Naive thymus-derived CD8-positive, alpha-beta T cell (primary cell): Measurements from ENCODE around the gene PROCA1. TPM values are rescaled to one million over a fixed set of nuclear protein-coding genes. Genes with fewer than 3 reads are reported as not detected.
"Not testable (repeated sequence)": the region's sequence is repeated elsewhere in the genome, so short reads cannot be mapped to it uniquely, and the experiment has no call there.

ENCODE experiments used
- ATAC-seq, 2 donors: fragments of 150-1000 bp; cut with Tn5 transposase in 1 of 2; sonication (Bioruptor Pico), chemical (Tn5 transposase) in 1 of 2; 1 replicate in 1 of 2; 2 replicates in 1 of 2; pipeline ENCODE4 v1.10.0; 2021; ENCODE audit warnings: mild to moderate bottlenecking in 2 of 2, moderate library complexity in 2 of 2
- POLR2A ChIA-PET: fragments of 350-600 bp; sonication (Branson Sonifier 250); formaldehyde crosslinking; loops from one replicate; lab custom pipeline; 2021; ENCODE audit warnings: antibody characterized with exemption; lab: Charles Lee
- DNase-seq, 10 donors: peaks; one replicate each; pipeline versions ENCODE4 v3.0.0 to v3.0.0-alpha.2; 2020 to 2022
- H3K27ac Mint-ChIP-seq, 10 donors: one replicate each; pipeline ENCODE4 v1.8.0; 2020 to 2022; ENCODE audit warnings: mild to moderate bottlenecking in 10 of 10, mixed read lengths in 10 of 10, moderate library complexity in 4 of 10, inconsistent platforms in 1 of 10
- H3K27me3 Mint-ChIP-seq, 5 donors: one replicate each; pipeline ENCODE4 v1.8.0; 2021 to 2022; ENCODE audit warnings: mixed read lengths in 5 of 5
- H3K36me3 Mint-ChIP-seq, 3 donors: one replicate each; pipeline ENCODE4 v1.8.0; 2020 to 2022; ENCODE audit warnings: mixed read lengths in 3 of 3, mild to moderate bottlenecking in 2 of 3, inconsistent platforms in 1 of 3
- H3K4me1 Mint-ChIP-seq, 4 donors: one replicate each; pipeline ENCODE4 v1.8.0; 2021 to 2022; ENCODE audit warnings: mixed read lengths in 4 of 4
- H3K4me3 Mint-ChIP-seq, 10 donors: one replicate each; pipeline ENCODE4 v1.8.0; 2020 to 2022; ENCODE audit warnings: mild to moderate bottlenecking in 10 of 10, mixed read lengths in 10 of 10, moderate library complexity in 6 of 10, inconsistent platforms in 1 of 10
- H3K9me3 Mint-ChIP-seq, 9 donors: one replicate each; pipeline ENCODE4 v1.8.0; 2020 to 2022; ENCODE audit warnings: mixed read lengths in 9 of 9, mild to moderate bottlenecking in 3 of 9, inconsistent platforms in 1 of 9, moderate library complexity in 1 of 9
- polyA plus RNA-seq, 3 donors: library from polyadenylated mRNA; unstranded; fragments of 300-500 nt; fragmentation: Illumina TruSeq; gene quantifications; one replicate each; pipeline ENCODE4 v1.2.3, GENCODE V29; 2021
- total RNA-seq, 8 experiments: library from RNA in 2 of 8; stranded (reverse) in 2 of 8; gene quantifications; one replicate each; pipeline ENCODE4 v1.2.3 and lab custom pipeline; 2021 to 2026

The PROCA1 gene
- total and polyA plus RNA-seq, 5 experiments from 2014 or later: 0.16 to 17.3 (median 2.0) TPM

- DNase-seq (no peak), ATAC-seq (no peak)
- POLR2A ChIA-PET: interaction anchor here (1.9 to 2.3 kb wide), 2 partner anchors 13 to 29 kb away, joined by 4 to 9 read pairs; partner anchors contain the start of genes SDF2 and SUPT6H
- Mint-ChIP-seq H3K27ac (no peak overlapping the region), H3K9me3 (no peaks in the 10 kb centered on the region), H3K4me3 (no peak overlapping the region), H3K27me3 (no peaks in the 10 kb centered on the region), H3K4me1 (peaks cover 0 to 9% (median 3%) of the 10 kb centered on the region in 4 donors), H3K36me3 (peaks cover 4 to 98% (median 42%) of the 10 kb centered on the region in 3 donors)
These were observed 36.2 kb downstream of the PROCA1 start for GRCh38 chr17:28675490-28675889.

GRCh38 chr17:28669918-28670317 is 41.8 kb downstream of the PROCA1 start:
- POLR2A ChIA-PET: no interaction called here
- Mint-ChIP-seq H3K36me3 (peaks cover 0 to 75% (median 20%) of the 10 kb centered on the region in 3 donors), H3K27ac (peak overlapping the region in 2 of 10 donors; percentile 12 to 68), H3K4me1 (peaks cover 17 to 41% (median 35%) of the 10 kb centered on the region in 4 donors), H3K4me3 (no peak overlapping the region), H3K9me3 (no peaks in the 10 kb centered on the region), H3K27me3 (no peaks in the 10 kb centered on the region)
- ATAC-seq (no peak), DNase-seq (no peak)

- no peaks in the 10 kb centered on the region for H3K27me3 Mint-ChIP-seq
- H3K9me3 Mint-ChIP-seq: no peaks in the 10 kb centered on the region
- peak overlapping the region in 2 of 10 donors; percentile 43 to 49 for H3K27ac Mint-ChIP-seq
- ATAC-seq (no peak), DNase-seq (no peak)
- peaks cover 32 to 62% (median 55%) of the 10 kb centered on the region in 4 donors for H3K4me1 Mint-ChIP-seq
- peak overlapping the region in 1 of 10 donors; percentile 19 for H3K4me3 Mint-ChIP-seq
- POLR2A ChIA-PET: interaction anchor here (0.9 kb wide), 1 partner anchor 43 kb away, joined by 3 read pairs; no protein-coding TSS in a partner anchor
- peaks cover 0 to 66% (median 4%) of the 10 kb centered on the region in 3 donors for H3K36me3 Mint-ChIP-seq
These were observed 43.8 kb downstream of the PROCA1 start for GRCh38 chr17:28667870-28668269.

- DNase-seq (no peak), ATAC-seq (no peak)
- H3K4me3 Mint-ChIP-seq: peak overlapping the region in 3 of 10 donors; percentile 2 to 31 (median 30)
- no peaks in the 10 kb centered on the region for H3K27me3 Mint-ChIP-seq
- H3K4me1 Mint-ChIP-seq: peaks cover 36 to 71% (median 66%) of the 10 kb centered on the region in 4 donors
- H3K36me3 Mint-ChIP-seq: peaks cover 0 to 47% (median 4%) of the 10 kb centered on the region in 3 donors
- no peaks in the 10 kb centered on the region for H3K9me3 Mint-ChIP-seq
- POLR2A ChIA-PET: interaction anchor here (1.1 kb wide), 1 partner anchor 20 kb away, joined by 3 read pairs; no protein-coding TSS in a partner anchor
- peak overlapping the region in 4 of 10 donors; percentile 14 to 85 (median 54) for H3K27ac Mint-ChIP-seq
These were observed 45.7 kb downstream of the PROCA1 start for GRCh38 chr17:28665994-28666393.

GRCh38 chr17:28663723-28664122 is 48.0 kb downstream of the PROCA1 start:
- DNase-seq (no peak), ATAC-seq (no peak)
- H3K27me3 Mint-ChIP-seq: no peaks in the 10 kb centered on the region
- peak overlapping the region; percentile 94 to 100 (median 100) for H3K4me3 Mint-ChIP-seq
- H3K27ac Mint-ChIP-seq: peak overlapping the region; percentile 99 to 100 (median 100)
- no peaks in the 10 kb centered on the region for H3K9me3 Mint-ChIP-seq
- H3K36me3 Mint-ChIP-seq: peaks cover 0 to 38% (median 10%) of the 10 kb centered on the region in 3 donors
- peaks cover 38 to 77% (median 74%) of the 10 kb centered on the region in 4 donors for H3K4me1 Mint-ChIP-seq
- POLR2A ChIA-PET: interaction anchor here (2.3 to 4.6 kb wide), 4 partner anchors 19 to 306 kb away, joined by 7 to 62 read pairs (median 24); partner anchors contain the start of genes BLTP2, POLDIP2, PROCA1 and RPL23A

GRCh38 chr17:28662527-28662829 is 49.2 kb downstream of the PROCA1 start:
- no peak for DNase-seq
- H3K27me3 Mint-ChIP-seq: no peaks in the 10 kb centered on the region
- peak overlapping the region; percentile 99 to 100 (median 100) for H3K27ac Mint-ChIP-seq
- peaks cover 31 to 70% (median 66%) of the 10 kb centered on the region in 4 donors for H3K4me1 Mint-ChIP-seq
- peak overlapping the region; percentile 94 to 100 (median 100) for H3K4me3 Mint-ChIP-seq
- no peaks in the 10 kb centered on the region for H3K9me3 Mint-ChIP-seq
- POLR2A ChIA-PET: interaction anchor here (0.6 to 4.6 kb wide), 13 partner anchors 13 to 581 kb away, joined by 3 to 62 read pairs (median 11); partner anchors contain the start of genes BLTP2, PHF12, POLDIP2 and PROCA1
- no peak for ATAC-seq
- peaks cover 0 to 39% (median 18%) of the 10 kb centered on the region in 3 donors for H3K36me3 Mint-ChIP-seq

- POLR2A ChIA-PET: interaction anchor here (0.6 to 4.6 kb wide), 21 partner anchors 9 to 580 kb away, joined by 3 to 62 read pairs (median 5); partner anchors contain the start of genes ALDOC, BLTP2, PHF12 and POLDIP2
- Mint-ChIP-seq H3K27me3 (no peaks in the 10 kb centered on the region), H3K9me3 (no peaks in the 10 kb centered on the region), H3K36me3 (peaks cover 0 to 40% (median 18%) of the 10 kb centered on the region in 3 donors), H3K4me1 (peaks cover 30 to 71% (median 65%) of the 10 kb centered on the region in 4 donors), H3K27ac (peak within 1 kb of the TSS; percentile 99 to 100 (median 100)), H3K4me3 (peak within 1 kb of the TSS; percentile 94 to 100 (median 100))
- DNase-seq: peak; percentile 86 to 98 (median 94)
- peak; percentile 88 to 89 for ATAC-seq
These were observed 49.8 kb downstream of the PROCA1 start, which contains the start of the genes SDF2 and SUPT6H for GRCh38 chr17:28661635-28662526. Gene SDF2, minus strand, starts transcription at chr17:28661906. Its CDS starts 30 bp downstream, at chr17:28661876. Gene SUPT6H, plus strand, starts transcription at chr17:28662205. Its CDS starts 11,197 bp downstream, at chr17:28673402.

- H3K4me1 Mint-ChIP-seq: peaks cover 22 to 62% (median 53%) of the 10 kb centered on the region in 4 donors
- ATAC-seq, H3K27me3 Mint-ChIP-seq, H3K9me3 Mint-ChIP-seq, DNase-seq: not testable (repeated sequence)
- H3K36me3 Mint-ChIP-seq: peaks cover 0 to 38% (median 18%) of the 10 kb centered on the region in 3 donors
- peak overlapping the region in 4 of 10 donors; percentile 20 to 100 (median 69) for H3K27ac Mint-ChIP-seq
- POLR2A ChIA-PET: interaction anchor here (4.6 kb wide), 1 partner anchor 15 kb away, joined by 62 read pairs; the partner anchor contains the start of gene BLTP2
- H3K4me3 Mint-ChIP-seq: peak overlapping the region in 6 of 10 donors; percentile 94 to 100 (median 100)
These were observed 52.2 kb downstream of the PROCA1 start for GRCh38 chr17:28659497-28659881.

- ATAC-seq, H3K27me3 Mint-ChIP-seq, DNase-seq, H3K9me3 Mint-ChIP-seq, POLR2A ChIA-PET: not testable (repeated sequence)
- Mint-ChIP-seq H3K36me3 (peaks cover 0 to 38% (median 18%) of the 10 kb centered on the region in 3 donors), H3K27ac (peak overlapping the region in 2 of 10 donors; percentile 62 to 71), H3K4me3 (peak overlapping the region in 2 of 10 donors; percentile 20 to 22), H3K4me1 (peaks cover 19 to 59% (median 48%) of the 10 kb centered on the region in 4 donors)
These were observed 52.8 kb downstream of the PROCA1 start for GRCh38 chr17:28658766-28659496.

- POLR2A ChIA-PET: interaction anchor here (1.2 kb wide), 1 partner anchor 13 kb away, joined by 6 read pairs; the partner anchor contains the start of gene BLTP2
- Mint-ChIP-seq H3K36me3 (peaks cover 0 to 41% (median 18%) of the 10 kb centered on the region in 3 donors), H3K4me1 (peaks cover 15 to 56% (median 43%) of the 10 kb centered on the region in 4 donors), H3K27ac (peak overlapping the region in 4 of 10 donors; percentile 26 to 71 (median 65))
- not testable (repeated sequence) for DNase-seq, H3K9me3 Mint-ChIP-seq, H3K27me3 Mint-ChIP-seq, ATAC-seq, H3K4me3 Mint-ChIP-seq
These were observed 53.3 kb downstream of the PROCA1 start for GRCh38 chr17:28658342-28658741.

GRCh38 chr17:28657756-28658155 is 53.9 kb downstream of the PROCA1 start:
- no peak for DNase-seq
- Mint-ChIP-seq H3K4me1 (peaks cover 11 to 55% (median 37%) of the 10 kb centered on the region in 4 donors), H3K27me3 (no peaks in the 10 kb centered on the region), H3K36me3 (peaks cover 0 to 45% (median 18%) of the 10 kb centered on the region in 3 donors), H3K4me3 (no peak overlapping the region), H3K9me3 (no peaks in the 10 kb centered on the region), H3K27ac (peak overlapping the region in 4 of 10 donors; percentile 26 to 69 (median 62))
- no peak for ATAC-seq
- POLR2A ChIA-PET: interaction anchor here (1.2 kb wide), 1 partner anchor 12 kb away, joined by 6 read pairs; the partner anchor contains the start of gene BLTP2
